ENCODE results near the gene TMPRSS3. TPM values are rescaled to one million over a fixed set of nuclear protein-coding genes. Genes with fewer than 3 reads are reported as not detected.
A peak's percentile ranks its signal among the peaks of the same experiment; 100 is the strongest.

TMPRSS3 gene
- total RNA-seq, 5 donors from 2014 or later (not counting 1 experiment from before 2014, with no cell fraction given), result 1.2 to 2.4 (median 1.7) TPM

GRCh38 chr21:42413500-42413899, 17.6 kb upstream of the TMPRSS3 start:
- Histone ChIP-seq H3K4me3 (ENCODE audit: control insufficient read depth in 1 of 2, extremely low read depth in 1 of 2, low read length in 1 of 2) (no peak overlapping the region), H3K9me3 (no peaks in the 10 kb centered on the region), H3K4me1 (ENCODE audit: control insufficient read depth in 1 of 2, extremely low read depth in 1 of 2, insufficient read depth in 2 of 2, low read length in 2 of 2) (peaks cover 38 to 94% of the 10 kb centered on the region in 2 experiments), H3K36me3 (ENCODE audit: control insufficient read depth in 2 of 2, extremely low read depth in 1 of 2, insufficient read depth in 1 of 2, low read length in 1 of 2) (peaks cover 18 to 92% of the 10 kb centered on the region in 2 donors), H3K27me3 (replicated peaks in 1 of 2; ENCODE audit: control insufficient read depth in 2 of 2, extremely low read depth in 1 of 2, insufficient read depth in 2 of 2, low read length in 1 of 2) (no peaks in the 10 kb centered on the region), H3K27ac (ENCODE audit: low read length) (peak overlapping the region; percentile 95)
- peaks cover 23 to 67% (median 63%) of the 10 kb centered on the region in 3 donors for H3K4me1 Mint-ChIP-seq
- peak overlapping the region; percentile 76 to 96 for H3K27ac Mint-ChIP-seq
- CTCF ChIA-PET, result no interaction called here
- POLR2A ChIA-PET, result no interaction called here
- WGBS (ENCODE audit: insufficient coverage), result 33% methylated on average over 1 of the region's 4 CpGs
- DNase-seq, result peak in 2 of 35 experiments; percentile 15 to 27
- no peaks in the 10 kb centered on the region for H3K9me3 Mint-ChIP-seq
- H3K27me3 Mint-ChIP-seq, result no peaks in the 10 kb centered on the region
- ATAC-seq (replicated peaks in 1 of 4), result no peak
- H3K4me3 Mint-ChIP-seq, result peak overlapping the region in 1 of 3 donors; percentile 76
- H3K36me3 Mint-ChIP-seq, result peaks cover 40% of the 10 kb centered on the region

DNA sequence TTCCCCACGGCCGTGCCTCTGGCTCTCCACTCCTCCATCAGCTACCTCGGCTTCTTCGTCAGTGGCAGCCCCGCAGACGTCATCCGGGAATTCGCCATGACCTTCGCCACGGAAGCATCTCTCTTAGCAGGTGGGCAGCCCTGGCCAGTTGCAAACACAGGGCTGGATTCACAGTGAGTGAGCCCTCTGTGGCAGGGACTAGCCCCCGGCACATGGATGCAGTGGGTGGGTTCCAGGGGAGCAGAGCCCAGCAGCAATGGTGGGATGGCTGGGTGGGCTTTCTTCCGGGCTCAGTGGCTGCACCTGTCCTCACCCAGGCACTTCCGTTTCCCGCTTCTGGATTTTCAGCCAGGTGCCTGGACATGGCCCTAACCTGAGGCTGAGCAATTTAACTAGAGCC, 17.2 kb upstream of the TMPRSS3 start:
- DNase-seq, result no peak
- Mint-ChIP-seq H3K27me3 (no peaks in the 10 kb centered on the region), H3K4me1 (peaks cover 26 to 68% (median 65%) of the 10 kb centered on the region in 3 donors), H3K36me3 (peaks cover 38% of the 10 kb centered on the region), H3K9me3 (no peaks in the 10 kb centered on the region), H3K27ac (peak overlapping the region; percentile 76 to 96), H3K4me3 (peak overlapping the region in 1 of 3 donors; percentile 76)
- no peak overlapping the region for H3K4me3 ChIP-seq (ENCODE audit: control insufficient read depth in 1 of 2, extremely low read depth in 1 of 2, low read length in 1 of 2)
- no peaks in the 10 kb centered on the region for H3K27me3 ChIP-seq (replicated peaks in 1 of 2; ENCODE audit: control insufficient read depth in 2 of 2, extremely low read depth in 1 of 2, insufficient read depth in 2 of 2, low read length in 1 of 2)
- no peaks in the 10 kb centered on the region for H3K9me3 ChIP-seq
- 92% methylated on average over 11 of the region's 14 CpGs for WGBS (ENCODE audit: insufficient coverage)
- H3K4me1 ChIP-seq (ENCODE audit: control insufficient read depth in 1 of 2, extremely low read depth in 1 of 2, insufficient read depth in 2 of 2, low read length in 2 of 2), result peaks cover 41 to 90% of the 10 kb centered on the region in 2 experiments
- no peak for ATAC-seq (replicated peaks in 1 of 4)
- ChIA-PET CTCF (no interaction called here), POLR2A (no interaction called here)
- peak overlapping the region; percentile 95 for H3K27ac ChIP-seq (ENCODE audit: low read length)
- H3K36me3 ChIP-seq (ENCODE audit: control insufficient read depth in 2 of 2, extremely low read depth in 1 of 2, insufficient read depth in 1 of 2, low read length in 1 of 2), result peaks cover 18 to 92% of the 10 kb centered on the region in 2 donors

DNA sequence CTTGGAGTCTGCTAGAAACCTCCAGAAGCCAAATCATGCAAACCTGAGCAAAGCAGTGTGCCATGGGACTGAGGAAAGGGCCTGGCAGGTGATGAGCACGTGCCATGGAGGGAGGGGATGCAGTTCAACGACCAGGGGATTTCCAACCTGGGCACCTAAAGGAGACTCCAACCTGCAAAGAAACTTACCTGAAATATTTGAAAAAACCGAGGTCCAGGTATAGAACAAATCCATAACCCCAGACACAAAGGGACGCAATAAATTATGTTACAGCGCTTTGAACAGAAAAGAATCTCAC, 16.7 kb upstream of the TMPRSS3 start:
- H3K27ac ChIP-seq (ENCODE audit: low read length), result no peak overlapping the region
- Mint-ChIP-seq H3K36me3 (peaks cover 39% of the 10 kb centered on the region), H3K27me3 (no peaks in the 10 kb centered on the region), H3K9me3 (no peaks in the 10 kb centered on the region), H3K27ac (peak overlapping the region in 1 of 2 donors; percentile 76), H3K4me3 (no peak overlapping the region), H3K4me1 (peaks cover 29 to 70% (median 68%) of the 10 kb centered on the region in 3 donors)
- H3K36me3 ChIP-seq (ENCODE audit: control insufficient read depth in 2 of 2, extremely low read depth in 1 of 2, insufficient read depth in 1 of 2, low read length in 1 of 2), result peaks cover 18 to 93% of the 10 kb centered on the region in 2 donors
- H3K9me3 ChIP-seq, result no peaks in the 10 kb centered on the region
- ATAC-seq (replicated peaks in 1 of 4), result no peak
- H3K4me1 ChIP-seq (ENCODE audit: control insufficient read depth in 1 of 2, extremely low read depth in 1 of 2, insufficient read depth in 2 of 2, low read length in 2 of 2), result peaks cover 45 to 90% of the 10 kb centered on the region in 2 experiments
- 50% methylated on average over 1 of the region's 5 CpGs for WGBS (ENCODE audit: insufficient coverage)
- H3K27me3 ChIP-seq (replicated peaks in 1 of 2; ENCODE audit: control insufficient read depth in 2 of 2, extremely low read depth in 1 of 2, insufficient read depth in 2 of 2, low read length in 1 of 2), result no peaks in the 10 kb centered on the region
- ChIA-PET POLR2A (no interaction called here), CTCF (no interaction called here)
- no peak overlapping the region for H3K4me3 ChIP-seq (ENCODE audit: control insufficient read depth in 1 of 2, extremely low read depth in 1 of 2, low read length in 1 of 2)
- peak in 1 of 35 experiments; percentile 35 for DNase-seq

- no peak overlapping the region for H3K4me3 Mint-ChIP-seq
- ChIA-PET CTCF (no interaction called here), POLR2A (no interaction called here)
- Histone ChIP-seq H3K9me3 (no peaks in the 10 kb centered on the region), H3K4me1 (ENCODE audit: control insufficient read depth in 1 of 2, extremely low read depth in 1 of 2, insufficient read depth in 2 of 2, low read length in 2 of 2) (peaks cover 51 to 90% of the 10 kb centered on the region in 2 experiments), H3K4me3 (ENCODE audit: control insufficient read depth in 1 of 2, extremely low read depth in 1 of 2, low read length in 1 of 2) (no peak overlapping the region), H3K27me3 (replicated peaks in 1 of 2; ENCODE audit: control insufficient read depth in 2 of 2, extremely low read depth in 1 of 2, insufficient read depth in 2 of 2, low read length in 1 of 2) (no peaks in the 10 kb centered on the region), H3K27ac (ENCODE audit: low read length) (peak overlapping the region; percentile 16), H3K36me3 (ENCODE audit: control insufficient read depth in 2 of 2, extremely low read depth in 1 of 2, insufficient read depth in 1 of 2, low read length in 1 of 2) (peaks cover 22 to 97% of the 10 kb centered on the region in 2 donors)
- peaks cover 42% of the 10 kb centered on the region for H3K36me3 Mint-ChIP-seq
- no peak for ATAC-seq (replicated peaks in 1 of 4)
- no peaks in the 10 kb centered on the region for H3K27me3 Mint-ChIP-seq
- DNase-seq, result peak in 1 of 35 experiments; percentile 13
- WGBS (ENCODE audit: insufficient coverage), result 80% methylated on average over 21 of the region's 21 CpGs
- H3K4me1 Mint-ChIP-seq, result peaks cover 31 to 70% (median 70%) of the 10 kb centered on the region in 3 donors
- H3K9me3 Mint-ChIP-seq, result no peaks in the 10 kb centered on the region
- peak overlapping the region in 1 of 2 donors; percentile 76 for H3K27ac Mint-ChIP-seq
Observed at GRCh38 chr21:42411891-42412635, 16.2 kb upstream of the TMPRSS3 start.

GRCh38 chr21:42411197-42411869, 15.5 kb upstream of the TMPRSS3 start:
- peak overlapping the region; percentile 16 for H3K27ac ChIP-seq (ENCODE audit: low read length)
- WGBS (ENCODE audit: insufficient coverage), result 58% methylated on average over 5 of the region's 7 CpGs
- DNase-seq, result peak in 6 of 35 experiments; percentile 18 to 47 (median 34)
- POLR2A ChIA-PET, result no interaction called here
- Mint-ChIP-seq H3K9me3 (no peaks in the 10 kb centered on the region), H3K27me3 (no peaks in the 10 kb centered on the region), H3K4me1 (peaks cover 36 to 70% (median 70%) of the 10 kb centered on the region in 3 donors), H3K4me3 (no peak overlapping the region), H3K27ac (no peak overlapping the region), H3K36me3 (peaks cover 48% of the 10 kb centered on the region)
- H3K9me3 ChIP-seq, result no peaks in the 10 kb centered on the region
- H3K4me1 ChIP-seq (ENCODE audit: control insufficient read depth in 1 of 2, extremely low read depth in 1 of 2, insufficient read depth in 2 of 2, low read length in 2 of 2), result peaks cover 53 to 88% of the 10 kb centered on the region in 2 experiments
- no peak overlapping the region for H3K4me3 ChIP-seq (ENCODE audit: control insufficient read depth in 1 of 2, extremely low read depth in 1 of 2, low read length in 1 of 2)
- CTCF ChIA-PET, result interaction anchor here in 1 of 2 donors (0.6 to 0.7 kb wide), 3 partner anchors 12 to 100 kb away, joined by 3 to 4 read pairs (median 4); no protein-coding TSS in a partner anchor
- ATAC-seq (replicated peaks in 1 of 4), result no peak
- no peaks in the 10 kb centered on the region for H3K27me3 ChIP-seq (replicated peaks in 1 of 2; ENCODE audit: control insufficient read depth in 2 of 2, extremely low read depth in 1 of 2, insufficient read depth in 2 of 2, low read length in 1 of 2)
- H3K36me3 ChIP-seq (ENCODE audit: control insufficient read depth in 2 of 2, extremely low read depth in 1 of 2, insufficient read depth in 1 of 2, low read length in 1 of 2), result peaks cover 22 to 93% of the 10 kb centered on the region in 2 donors

GRCh38 chr21:42409366-42409765, 13.5 kb upstream of the TMPRSS3 start:
- ChIA-PET CTCF (interaction anchor here in 1 of 2 donors (0.5 kb wide), 1 partner anchor 571 kb away, joined by 3 read pairs; no protein-coding TSS in a partner anchor), POLR2A (no interaction called here)
- H3K36me3 Mint-ChIP-seq, result peaks cover 44% of the 10 kb centered on the region
- no peaks in the 10 kb centered on the region for H3K27me3 ChIP-seq (replicated peaks in 1 of 2; ENCODE audit: control insufficient read depth in 2 of 2, extremely low read depth in 1 of 2, insufficient read depth in 2 of 2, low read length in 1 of 2)
- H3K4me3 Mint-ChIP-seq, result peak overlapping the region in 2 of 3 donors; percentile 37 to 42
- no peaks in the 10 kb centered on the region for H3K9me3 Mint-ChIP-seq
- no peaks in the 10 kb centered on the region for H3K9me3 ChIP-seq
- no peak overlapping the region for H3K27ac ChIP-seq (ENCODE audit: low read length)
- DNase-seq (no peak), ATAC-seq (replicated peaks in 1 of 4) (no peak)
- H3K4me3 ChIP-seq (ENCODE audit: control insufficient read depth in 1 of 2, extremely low read depth in 1 of 2, low read length in 1 of 2), result no peak overlapping the region
- peaks cover 43 to 64% (median 58%) of the 10 kb centered on the region in 3 donors for H3K4me1 Mint-ChIP-seq
- no peaks in the 10 kb centered on the region for H3K27me3 Mint-ChIP-seq
- peaks cover 39 to 85% of the 10 kb centered on the region in 2 experiments for H3K4me1 ChIP-seq (ENCODE audit: control insufficient read depth in 1 of 2, extremely low read depth in 1 of 2, insufficient read depth in 2 of 2, low read length in 2 of 2)
- H3K36me3 ChIP-seq (ENCODE audit: control insufficient read depth in 2 of 2, extremely low read depth in 1 of 2, insufficient read depth in 1 of 2, low read length in 1 of 2), result peaks cover 22 to 74% of the 10 kb centered on the region in 2 donors
- WGBS (ENCODE audit: insufficient coverage), result 63% methylated on average over 5 of the region's 7 CpGs
- peak overlapping the region; percentile 71 to 80 for H3K27ac Mint-ChIP-seq
